ELF-1 (cell line): ENCODE measurements around the gene DOK5.
"Not testable (repeated sequence)": the region's sequence is repeated elsewhere in the genome, so short reads cannot be mapped to it uniquely, and the experiment has no call there.

Source experiments
- DNase-seq: peaks from one replicate; pipeline ENCODE4 v3.0.0-alpha.2; 2016; ENCODE audit warnings: low read depth, low spot score

Gene DOK5

DNA sequence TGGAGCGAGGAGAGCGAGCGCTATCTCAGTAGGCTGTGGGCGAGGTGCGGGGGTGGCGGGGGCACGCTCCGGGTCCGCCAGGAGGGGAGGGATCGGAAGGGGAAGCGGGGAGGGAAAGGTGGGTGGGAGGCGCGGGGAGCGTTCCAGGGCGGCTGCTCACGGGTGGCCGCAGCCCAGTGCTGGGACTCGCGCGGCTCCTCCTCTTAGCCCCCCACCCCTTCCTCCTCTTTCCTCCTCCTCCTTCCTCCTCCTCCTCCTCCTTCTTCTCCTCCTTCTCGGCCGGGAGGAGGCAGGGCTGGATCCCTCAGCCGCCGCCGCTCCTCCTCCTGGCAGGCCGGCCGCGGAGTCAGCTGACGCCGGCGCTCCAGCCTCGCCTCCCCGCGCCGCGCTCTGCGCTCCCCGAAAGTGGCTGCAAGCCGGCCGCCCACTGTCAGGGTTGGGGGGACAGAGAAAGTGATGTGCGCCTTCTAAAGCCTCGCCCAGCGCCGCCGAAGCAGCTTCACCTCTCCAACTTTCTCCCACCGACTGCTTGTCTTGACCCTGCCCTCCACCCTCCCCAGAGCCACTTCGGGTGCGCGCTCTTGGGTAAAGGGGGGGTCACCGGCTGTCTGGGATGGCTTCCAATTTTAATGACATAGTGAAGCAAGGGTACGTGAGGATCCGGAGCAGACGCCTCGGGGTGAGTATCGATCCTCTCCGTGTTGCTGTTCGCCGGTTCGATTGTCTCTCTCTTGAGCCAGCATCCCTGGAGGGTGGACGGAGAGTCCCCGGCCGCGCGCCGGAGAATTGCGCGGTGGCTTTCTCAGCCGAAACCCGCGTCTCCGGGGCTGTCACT is at the start of gene DOK5:
Gene DOK5 (plus strand): TSS at position 260 of the 835 bp plus-strand sequence. CDS start 354 bp downstream, at position 614.
- DNase-seq = peak; percentile 44

GRCh38 chr20:54429364-54429763 is 46.0 kb upstream of the DOK5 start:
- no peak for DNase-seq

DNA sequence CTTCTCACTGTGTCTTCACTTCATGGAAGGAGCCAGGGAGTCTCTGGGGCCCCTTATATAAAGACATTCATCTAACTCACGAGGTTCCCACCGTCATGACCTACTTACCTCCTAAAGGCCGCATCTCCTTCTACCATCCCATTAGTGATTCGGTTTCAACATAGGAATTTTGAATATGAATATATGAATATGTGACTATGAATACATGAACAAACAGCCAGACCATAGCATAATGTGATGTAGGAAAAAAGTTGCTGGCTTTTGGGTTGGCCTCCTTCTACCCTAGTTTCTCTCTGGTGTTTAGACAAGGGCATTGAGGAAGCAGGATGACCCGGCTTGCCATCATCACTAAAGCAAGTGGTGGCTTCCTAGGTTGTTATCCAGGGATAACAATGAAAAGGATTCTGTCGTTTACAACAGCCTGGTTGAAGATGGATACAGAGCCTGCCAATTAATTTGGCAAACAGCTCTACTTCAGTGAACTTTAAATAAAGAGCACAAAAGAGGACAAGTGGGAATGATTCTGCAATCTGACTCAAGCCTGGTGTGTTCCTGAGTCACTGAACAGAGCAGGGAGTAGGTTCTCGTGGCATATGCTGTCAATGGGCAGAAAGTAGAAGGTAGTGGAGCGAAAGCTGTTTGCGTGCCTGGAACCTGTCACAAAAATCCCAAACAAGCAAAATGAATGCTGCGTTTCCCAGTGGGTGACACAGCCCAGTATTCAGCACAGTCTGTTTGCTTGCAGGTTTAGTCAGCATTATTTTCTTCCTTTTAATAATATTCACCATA is 44.0 kb upstream of the DOK5 start:
- no peak for DNase-seq

DNA sequence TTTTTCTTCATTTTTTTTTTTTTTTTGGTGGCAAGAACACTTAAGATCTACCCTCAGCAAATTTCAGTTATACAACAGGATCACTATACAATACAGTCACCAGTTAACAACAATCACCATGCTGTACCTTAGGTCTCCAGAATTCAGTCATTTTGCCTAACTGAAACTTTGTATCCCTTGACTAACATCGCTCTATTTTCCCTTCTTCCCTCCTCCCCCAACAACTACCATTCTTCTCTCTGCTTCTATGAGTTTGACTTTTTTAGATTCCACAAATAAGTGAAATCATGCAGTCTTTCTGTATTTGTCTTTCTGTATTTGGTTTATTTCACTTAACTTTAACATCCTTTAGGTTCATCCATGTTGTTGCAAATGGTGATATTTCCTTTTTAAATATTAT is 42.4 kb upstream of the DOK5 start:
- DNase-seq = no peak

- DNase-seq = no peak
Observed at GRCh38 chr20:54433636-54434035, 41.8 kb upstream of the DOK5 start.

DNA sequence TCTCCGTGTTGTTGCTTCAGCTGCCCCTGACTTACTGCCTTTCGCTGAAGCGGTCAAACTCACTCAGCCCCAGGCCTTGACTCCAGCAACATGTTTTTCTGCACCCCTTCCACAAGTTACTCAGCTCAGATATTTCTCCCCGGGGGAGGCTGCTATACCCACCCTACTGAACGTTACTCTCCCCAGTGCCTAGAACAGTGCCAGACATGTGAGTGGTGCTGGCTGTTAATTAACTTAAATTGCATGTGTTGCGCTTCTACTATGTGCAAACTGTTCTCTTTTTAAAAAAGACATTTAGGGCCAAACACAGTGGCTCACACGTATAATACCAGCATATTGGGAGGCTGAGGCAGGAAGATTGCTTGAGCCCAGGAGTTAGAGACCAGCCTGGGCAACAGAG is 41.2 kb upstream of the DOK5 start:
- DNase-seq = no peak

DNA sequence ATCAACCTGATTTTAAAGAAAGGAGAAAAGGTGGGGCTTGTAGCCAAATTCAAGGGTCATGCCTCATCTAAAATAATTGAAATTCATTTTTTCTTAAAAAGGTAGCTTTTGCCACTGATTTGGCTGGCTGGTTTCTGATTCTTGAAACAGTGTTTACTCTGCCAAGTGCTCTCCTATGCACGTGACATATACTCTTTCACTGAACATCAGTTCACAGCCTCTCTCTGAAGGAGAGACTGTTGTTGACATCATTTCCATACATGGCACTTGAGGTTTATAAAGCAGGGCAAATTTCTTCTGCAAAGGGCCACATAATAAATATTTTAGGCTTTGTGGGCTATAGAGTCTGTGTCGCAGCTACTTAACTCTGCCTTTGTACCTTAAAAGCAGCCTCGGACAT is 40.4 kb upstream of the DOK5 start:
- DNase-seq = no peak

DNA sequence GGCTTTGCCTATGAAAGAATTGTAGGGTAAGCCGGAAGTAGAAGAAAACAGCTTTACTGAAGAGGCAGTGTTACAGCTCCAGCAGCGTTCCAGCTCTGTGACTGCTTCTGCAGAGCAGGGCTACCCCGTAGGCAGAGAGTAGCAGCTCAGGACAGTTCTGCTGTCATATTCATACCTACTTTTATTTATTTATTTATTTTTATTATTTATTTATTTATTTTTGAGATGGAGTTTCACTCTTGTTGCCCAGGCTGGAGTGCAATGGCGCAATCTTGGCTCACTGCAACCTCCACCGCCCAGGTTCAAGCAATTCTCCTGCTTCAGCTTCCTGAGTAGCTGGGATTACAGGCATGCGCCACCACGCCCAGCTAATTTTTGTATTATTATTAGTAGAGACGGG is 39.0 kb upstream of the DOK5 start:
- DNase-seq = not testable (repeated sequence)

DNA sequence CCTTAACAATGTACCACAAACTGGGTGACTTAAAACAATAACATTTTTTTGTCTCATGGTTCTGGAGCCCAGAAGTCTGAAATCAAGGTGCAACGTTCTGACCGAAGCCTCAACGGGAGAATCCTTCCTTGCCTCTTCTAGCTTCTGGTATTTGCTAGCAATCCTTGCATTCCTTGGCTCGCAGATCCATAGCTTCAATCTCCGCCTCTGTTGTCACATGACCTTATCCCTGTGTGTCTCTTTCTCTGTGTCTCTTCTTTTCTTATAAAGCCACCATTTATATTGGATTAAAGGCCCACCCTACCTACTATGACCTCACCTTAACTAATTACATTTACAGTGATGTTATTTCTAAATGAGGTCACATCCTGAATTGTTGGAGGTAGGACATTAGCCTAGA is 37.2 kb upstream of the DOK5 start:
- no peak for DNase-seq

DNA sequence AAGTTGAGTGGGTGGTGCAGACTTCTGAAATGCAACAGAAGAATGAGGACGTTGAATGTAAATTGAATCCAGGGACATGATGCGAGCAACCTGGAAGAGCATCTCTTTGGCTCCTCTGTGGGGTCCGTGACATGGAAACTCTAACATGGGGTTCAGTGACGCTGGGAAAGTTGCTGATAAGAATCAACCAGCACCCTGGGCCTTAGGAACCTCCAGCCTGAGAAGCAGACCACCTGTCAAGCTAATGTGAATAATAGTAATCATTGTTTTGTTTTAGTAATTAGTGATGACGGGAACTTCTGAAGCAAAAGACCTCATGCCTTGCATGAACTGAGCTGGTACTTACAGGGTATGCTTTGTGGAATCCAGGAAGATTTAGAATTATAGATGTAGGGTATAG is 25.2 kb upstream of the DOK5 start:
- no peak for DNase-seq

- DNase-seq = no peak
Observed at GRCh38 chr20:54451171-54451570, 24.2 kb upstream of the DOK5 start.

DNA sequence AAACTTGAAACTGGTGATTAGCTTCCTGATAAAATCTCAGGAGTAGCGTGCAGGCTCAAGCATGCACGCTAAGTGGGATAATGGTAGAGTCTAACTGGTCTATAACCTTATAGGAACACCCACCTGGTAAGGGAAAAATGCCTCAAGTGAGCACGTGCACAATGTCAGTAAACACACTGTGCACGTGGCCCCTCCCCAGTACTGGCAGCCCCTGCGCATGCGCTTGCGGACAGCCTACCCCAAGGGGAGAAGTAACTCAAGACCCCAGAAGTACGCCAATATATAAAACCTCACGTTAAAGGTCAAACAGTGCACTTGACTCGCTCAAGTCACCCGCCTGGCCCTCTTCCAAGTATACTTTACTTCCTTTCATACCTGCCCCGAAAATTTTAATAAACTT is 23.1 kb upstream of the DOK5 start:
- DNase-seq = no peak

GRCh38 chr20:54454982-54455381 is 20.4 kb upstream of the DOK5 start:
- no peak for DNase-seq

DNA sequence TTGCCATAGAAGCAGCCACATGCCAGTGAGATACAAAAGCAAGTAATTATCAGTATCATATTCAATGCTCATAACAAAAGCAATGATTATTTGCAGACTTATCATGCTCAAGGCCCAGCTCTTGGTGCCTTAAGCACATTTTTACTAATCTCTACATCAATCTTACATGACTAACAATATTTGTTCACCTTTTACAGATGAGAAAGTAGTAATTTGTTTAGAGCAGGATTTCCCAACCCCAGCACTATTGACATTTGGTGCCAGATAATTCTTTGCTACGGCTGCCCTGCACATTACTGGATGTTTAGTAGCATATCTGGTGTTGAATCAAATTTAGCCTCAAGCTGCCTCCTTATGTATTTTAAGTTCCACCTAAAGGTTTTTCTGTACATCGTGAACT is 19.0 kb upstream of the DOK5 start:
- DNase-seq = no peak

DNA sequence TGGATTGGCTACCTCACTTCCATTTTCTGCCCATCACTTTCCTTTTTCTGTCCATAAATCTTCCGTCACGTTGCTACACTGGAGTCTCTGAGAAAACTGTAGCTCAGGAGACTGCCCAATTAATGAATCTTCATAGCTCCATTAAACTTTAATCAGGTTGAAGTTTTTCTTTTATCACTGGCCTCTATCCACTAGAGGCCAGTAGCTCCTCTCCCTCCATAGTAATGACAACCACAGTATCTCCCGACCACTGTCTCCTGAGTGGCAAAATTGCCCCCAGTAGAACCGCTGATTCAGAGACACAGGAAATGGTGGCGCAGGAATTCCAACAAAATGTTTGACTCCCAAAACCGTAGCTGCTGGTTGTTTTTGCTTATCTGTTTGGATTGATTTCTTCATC is 18.4 kb upstream of the DOK5 start:
- no peak for DNase-seq

DNA sequence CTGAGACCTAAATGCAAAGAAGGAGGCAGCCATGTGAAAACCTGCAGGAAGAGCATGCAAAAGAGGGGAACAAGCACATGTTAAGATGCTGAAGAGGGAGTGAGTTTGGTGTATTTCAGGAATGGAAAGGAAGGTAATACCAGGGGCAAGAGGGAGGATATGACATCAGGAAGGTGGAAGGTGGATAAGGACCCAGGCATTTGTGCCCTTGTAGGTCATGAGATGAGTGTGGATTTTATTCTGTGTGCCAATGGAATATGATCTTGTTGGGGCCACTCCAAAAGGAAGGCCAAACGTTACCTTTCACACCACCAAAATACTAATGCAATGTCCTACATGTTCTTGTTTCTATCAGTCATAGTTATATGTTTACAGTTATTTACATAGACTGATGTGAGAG is 17.2 kb upstream of the DOK5 start:
- no peak for DNase-seq

- no peak for DNase-seq
Observed at GRCh38 chr20:54459279-54459678, 16.1 kb upstream of the DOK5 start.

DNA sequence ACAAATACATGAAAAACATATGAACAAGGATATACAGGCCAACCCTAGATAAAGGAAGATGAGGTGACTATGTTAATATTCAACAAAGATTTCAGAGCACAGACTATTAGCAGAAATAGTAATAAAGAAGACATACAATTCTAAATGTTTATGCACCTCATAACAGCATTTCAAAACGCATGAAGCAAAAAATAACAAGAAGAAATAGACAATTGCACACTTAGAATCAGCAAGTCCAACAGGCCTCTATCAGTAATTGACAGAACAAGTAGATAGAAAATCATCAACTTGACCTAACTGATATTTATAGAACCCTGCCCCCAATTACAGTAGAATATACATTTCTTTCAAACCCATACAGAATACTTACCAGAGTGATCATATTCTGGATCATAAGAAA is 11.4 kb upstream of the DOK5 start:
- DNase-seq = no peak

- DNase-seq = no peak
Observed at GRCh38 chr20:54466127-54466526, 9.3 kb upstream of the DOK5 start.

- no peak for DNase-seq
Observed at GRCh38 chr20:54467622-54468021, 7.8 kb upstream of the DOK5 start.

DNA sequence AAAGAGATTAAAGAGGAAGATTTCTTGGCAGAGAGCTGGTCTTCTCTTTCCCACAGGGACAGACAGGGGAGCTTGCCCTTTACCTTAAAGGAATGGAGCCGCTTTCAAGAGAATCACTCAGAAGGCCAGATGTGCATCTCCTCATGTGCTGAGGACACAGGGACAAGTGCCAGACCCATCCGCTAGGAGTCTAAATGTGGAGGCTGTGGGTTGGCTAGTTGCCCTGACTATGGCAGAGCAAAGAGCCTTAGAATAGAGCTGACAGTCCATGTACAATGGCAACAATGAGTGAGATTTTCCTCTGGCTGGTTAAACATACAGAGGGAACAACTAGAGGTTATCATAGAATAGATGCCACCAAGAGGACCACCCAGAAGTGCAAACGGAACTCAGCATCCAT is 7.3 kb upstream of the DOK5 start:
- DNase-seq = no peak

- peak; percentile 22 for DNase-seq
Observed at GRCh38 chr20:54469293-54469692, 6.1 kb upstream of the DOK5 start.

DNA sequence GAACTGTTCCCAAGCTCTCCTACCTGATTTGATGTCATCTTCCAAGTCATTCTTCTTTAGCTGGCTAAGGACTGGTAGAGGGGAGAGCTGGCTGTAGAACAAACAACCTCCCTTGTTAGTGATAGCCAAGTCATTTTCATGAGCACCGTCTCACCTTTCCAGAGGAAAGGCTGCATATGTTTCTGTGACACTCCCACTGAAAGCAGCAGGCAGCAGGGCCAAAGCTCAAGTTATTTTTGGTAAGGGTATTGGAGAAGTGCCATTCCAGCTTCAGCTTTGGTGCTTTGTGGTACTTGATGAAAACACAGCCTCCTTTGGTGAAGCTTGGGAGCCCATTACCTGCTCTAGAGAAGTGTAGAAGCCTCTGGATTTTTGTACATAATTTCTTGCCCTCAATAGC is 5.4 kb upstream of the DOK5 start:
- no peak for DNase-seq
